Activated CD8-positive, alpha-beta memory T cell treated with anti-CD3 and anti-CD28 coated beads, Interleukin-2, amount 50 U/mL, for 48 hours (primary cell): ENCODE measurements around the gene PRR5.
A peak's percentile ranks its signal among the peaks of the same experiment; 100 is the strongest.

Source experiments
- DNase-seq: peaks from one replicate; pipeline ENCODE4 v3.0.0-alpha.2; 2020

The PRR5 gene

DNA sequence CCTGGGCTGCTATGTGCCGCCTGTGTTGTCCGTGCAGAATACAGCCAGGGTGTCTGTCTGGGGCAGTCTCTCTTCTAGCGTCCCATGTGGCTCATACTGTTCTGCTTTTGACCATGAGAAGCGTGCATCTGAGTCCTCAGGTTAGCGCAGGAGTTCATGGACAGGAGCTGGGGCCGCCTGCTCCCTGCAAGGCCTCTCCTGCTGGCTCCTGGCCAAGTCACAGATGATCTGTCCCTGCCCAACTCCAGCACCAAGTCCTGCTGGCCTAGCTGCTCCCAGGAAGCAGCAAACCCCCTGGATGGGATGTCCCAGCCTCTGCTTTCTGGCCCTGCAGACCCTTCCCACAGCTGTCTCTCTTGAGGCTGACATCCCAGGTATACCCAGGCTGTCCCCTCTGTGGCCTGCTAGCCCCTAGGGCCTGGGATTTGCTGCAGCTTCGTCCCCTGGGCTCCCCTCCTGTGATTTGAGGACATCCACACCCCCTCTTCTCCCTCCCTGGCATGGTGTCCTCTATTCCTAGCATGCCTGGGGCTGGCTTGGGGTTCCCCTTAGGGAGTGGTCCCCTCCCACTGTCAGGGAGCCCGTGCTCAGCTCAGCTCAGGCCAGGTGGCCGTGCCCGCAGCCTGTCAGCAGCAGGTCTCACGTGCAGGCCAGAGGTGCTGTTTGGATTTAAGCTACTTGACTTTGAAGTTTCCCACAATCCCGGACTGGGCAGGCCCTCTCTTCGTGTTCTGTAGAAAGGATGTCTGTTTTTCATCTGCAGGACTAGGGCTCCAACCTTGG is 17.8 kb downstream of the PRR5 start:
- no peak for DNase-seq

DNA sequence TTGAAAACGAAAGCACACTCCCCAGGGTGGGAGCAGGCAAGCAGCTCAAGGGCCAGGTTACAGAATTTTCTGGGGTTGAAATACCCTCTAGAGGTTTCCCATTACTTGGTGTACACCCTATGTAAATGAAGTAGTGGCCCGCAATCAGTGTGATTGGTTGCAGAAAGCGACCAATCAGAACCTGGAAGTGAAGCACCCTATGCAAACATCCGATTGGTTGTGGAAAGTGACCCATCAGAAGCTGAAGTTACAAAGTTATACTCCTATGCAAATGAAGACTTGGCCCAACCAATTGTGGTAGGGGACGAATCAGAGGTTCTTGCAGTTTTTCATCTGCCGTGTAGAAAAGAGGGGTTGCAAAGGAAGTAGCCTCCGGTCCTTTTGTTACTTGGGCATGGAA is 19.2 kb downstream of the PRR5 start:
- no peak for DNase-seq

DNA sequence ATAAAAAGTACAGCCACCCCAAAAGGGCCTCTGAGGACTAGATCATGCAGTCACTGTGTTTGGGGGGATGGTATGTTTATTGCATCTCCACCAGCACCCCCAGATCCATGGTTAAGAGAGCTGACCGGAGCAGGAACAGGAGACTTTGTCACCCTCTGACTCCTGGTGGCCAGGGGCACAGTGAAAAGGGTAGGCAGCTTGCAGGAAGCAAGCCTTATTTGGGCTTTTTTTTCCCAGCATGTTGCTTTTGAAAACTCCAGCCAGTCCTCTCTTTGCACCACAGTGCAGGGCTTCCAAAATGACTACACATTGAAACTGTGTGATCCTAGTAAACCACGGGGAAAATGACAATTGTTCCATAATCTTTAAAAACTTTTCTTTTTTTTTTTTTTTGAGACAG is 20.6 kb downstream of the PRR5 start:
- no peak for DNase-seq

DNA sequence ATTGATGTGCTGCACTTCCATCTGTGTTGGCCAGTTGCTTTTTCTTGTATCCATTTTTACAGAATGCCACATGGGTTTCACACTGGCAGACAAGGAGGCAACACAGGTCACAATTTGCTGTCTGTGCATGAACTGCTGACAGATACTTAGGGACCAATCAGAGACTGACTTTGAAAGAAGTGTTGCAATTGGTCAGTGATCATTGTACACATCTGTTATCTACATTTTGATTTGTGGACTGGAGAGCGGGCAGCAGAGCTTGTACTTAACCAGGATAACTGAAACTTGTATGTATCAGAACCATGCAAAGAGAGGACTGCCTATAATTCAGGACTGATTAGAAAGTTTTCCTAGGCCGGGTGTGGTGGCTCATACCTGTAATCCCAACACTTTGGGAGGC is 21.8 kb downstream of the PRR5 start:
- DNase-seq: no peak

DNA sequence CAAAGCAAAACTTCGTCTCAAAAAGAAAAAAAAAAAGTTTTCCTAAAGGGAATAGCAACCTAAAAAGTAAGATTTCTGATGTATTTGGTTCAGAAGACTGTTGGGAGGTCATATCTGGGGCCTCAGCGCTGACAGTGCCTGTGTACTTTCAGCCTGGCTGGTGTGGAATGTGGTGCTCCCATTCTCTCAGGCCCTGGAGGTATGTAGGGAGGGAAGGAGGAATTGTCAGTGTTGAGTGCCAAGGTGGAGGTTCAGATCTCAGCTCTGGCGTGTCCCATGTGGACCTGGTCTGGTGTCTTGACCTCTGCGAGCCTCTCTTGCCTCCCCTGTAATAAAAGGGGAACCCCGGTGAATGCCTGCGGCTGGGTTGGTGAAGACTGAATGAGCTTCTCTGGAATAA is 22.4 kb downstream of the PRR5 start:
- DNase-seq: no peak

DNA sequence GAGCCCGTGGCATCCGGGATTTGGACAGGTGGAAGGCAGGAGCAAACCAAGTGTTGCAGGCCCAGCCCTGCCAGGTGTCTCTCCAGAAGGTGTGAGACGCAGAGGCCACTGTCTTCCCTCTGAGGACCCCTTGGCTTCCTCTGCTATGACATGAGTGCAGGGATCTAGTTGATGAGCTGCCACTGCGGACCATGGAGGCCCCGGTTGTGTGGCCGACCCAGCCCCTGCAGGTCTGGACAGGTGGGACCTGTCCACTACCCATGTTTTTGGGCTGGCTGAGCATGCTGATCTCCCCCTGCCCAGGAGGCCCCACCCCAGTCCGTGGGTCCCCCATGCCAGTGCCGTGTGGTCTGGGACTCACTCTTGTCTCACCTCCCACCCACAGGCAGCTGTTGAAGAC is 22.9 kb downstream of the PRR5 start:
- DNase-seq: no peak

DNA sequence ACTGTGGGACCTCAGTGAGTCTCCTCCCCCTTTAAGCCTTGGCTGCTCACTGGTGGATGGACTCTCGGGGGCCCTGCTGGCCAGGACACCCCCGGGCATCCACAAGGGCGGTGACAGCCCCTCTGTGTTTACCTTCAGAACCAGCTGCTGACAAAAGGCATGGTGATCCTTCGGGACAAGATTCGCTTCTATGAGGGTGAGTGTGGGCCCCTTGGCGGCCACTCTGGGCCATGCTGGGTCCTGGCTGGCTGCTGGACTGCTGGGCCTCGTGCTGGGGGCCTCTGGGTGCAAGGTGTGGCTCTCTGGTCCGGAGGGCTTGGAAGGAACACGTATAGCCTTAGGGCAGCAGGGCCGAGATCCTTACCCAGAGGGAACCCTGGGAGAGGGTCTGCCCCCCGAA is 24.4 kb downstream of the PRR5 start:
- no peak for DNase-seq

DNA sequence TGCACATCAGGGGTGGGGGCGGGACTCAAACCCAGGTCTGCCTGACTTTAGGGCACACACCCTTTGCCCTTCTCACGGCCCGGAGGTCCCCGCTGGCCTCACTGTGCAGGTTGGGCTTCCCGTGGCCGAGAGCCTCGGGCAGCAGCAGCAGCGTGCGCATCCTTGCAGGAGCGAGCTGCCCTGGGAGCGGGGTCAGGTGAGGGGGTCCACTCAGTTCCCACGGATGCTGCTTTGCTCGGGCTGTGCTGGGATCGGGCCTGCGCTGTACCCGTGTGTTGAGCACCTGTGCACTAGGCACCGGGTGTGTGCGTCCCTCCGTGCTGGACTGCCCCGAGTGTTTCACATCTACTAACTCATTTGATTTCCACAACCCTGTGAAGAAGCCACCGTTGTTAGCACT is 25.1 kb downstream of the PRR5 start:
- DNase-seq: no peak

DNA sequence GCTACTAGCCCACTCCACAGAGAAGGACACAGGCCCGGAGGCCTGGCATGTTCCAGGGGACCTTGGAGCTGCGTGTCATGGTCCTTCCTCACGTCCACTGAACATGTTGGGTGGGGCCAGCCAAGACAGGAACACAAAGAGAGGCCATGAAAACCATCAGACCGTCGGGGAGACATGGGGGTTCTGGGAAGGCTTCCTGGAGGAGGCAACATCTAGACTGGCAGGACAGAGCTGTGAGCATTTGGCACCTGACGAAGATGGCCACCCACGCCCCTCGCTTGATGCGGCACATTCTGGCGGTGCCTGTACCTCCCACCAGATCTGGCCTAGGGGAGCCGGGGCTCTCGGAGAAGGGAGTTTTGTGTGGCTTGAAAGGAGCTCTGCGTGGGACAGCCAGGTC is 25.7 kb downstream of the PRR5 start:
- DNase-seq: no peak

DNA sequence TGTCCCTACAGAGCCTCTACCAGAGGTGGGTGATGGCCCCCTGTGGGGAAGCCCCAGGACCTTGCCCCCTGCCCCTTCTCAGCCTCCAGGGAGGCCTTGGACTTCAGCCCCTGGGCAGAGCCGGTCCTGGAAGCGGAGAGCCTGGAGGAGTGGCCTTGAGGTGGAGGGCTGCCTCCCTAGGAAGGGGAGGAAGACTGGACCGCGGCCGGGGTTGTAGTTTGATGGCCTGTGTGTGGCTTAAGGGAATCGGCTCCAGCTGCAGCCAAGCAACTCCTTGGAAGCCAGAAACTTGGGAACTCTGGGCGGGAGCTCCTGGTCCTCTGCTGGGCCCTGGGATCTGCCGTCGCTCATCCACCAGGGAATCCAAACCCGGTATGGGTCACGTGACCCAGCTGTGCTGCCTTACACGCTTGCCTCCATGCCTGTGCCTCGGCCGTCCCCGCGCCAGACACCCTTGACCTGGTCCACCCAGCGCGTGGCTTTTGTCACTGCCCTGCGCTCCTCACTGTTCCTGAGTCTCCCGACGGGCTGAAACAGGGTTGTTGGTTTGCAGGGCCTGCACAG is 26.8 kb downstream of the PRR5 start:
- no peak for DNase-seq

DNA sequence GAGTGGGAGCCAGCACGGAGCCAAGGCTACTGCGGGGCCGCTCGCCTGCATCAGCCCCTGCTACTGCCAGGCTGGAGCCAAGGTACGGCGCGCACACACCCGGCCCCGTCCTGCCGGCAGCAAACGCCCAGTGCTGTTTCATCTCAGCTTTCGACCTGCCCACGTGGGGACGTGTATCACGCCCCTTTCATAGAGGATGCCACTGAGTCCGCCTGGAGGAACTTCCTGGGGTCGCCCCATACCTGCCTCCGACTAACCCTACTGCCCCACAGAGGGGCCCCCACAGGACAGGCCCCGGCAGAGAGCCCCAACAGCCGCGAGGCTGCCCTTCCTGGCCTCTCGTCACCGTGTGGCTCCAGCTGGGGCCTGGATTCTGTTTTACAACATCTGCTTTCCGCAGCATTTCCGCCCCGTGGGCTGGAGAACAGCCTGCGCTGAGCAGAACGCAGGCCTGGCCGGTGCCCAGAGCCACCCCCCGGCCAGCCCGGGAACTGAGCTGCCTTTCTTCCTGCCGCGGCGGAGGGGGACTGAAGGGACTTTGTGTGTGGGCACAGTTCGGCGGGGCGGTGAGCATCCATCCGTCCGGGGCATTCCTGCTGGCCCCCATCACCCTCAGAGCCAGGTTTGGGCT is 27.5 kb downstream of the PRR5 start:
- no peak for DNase-seq

DNA sequence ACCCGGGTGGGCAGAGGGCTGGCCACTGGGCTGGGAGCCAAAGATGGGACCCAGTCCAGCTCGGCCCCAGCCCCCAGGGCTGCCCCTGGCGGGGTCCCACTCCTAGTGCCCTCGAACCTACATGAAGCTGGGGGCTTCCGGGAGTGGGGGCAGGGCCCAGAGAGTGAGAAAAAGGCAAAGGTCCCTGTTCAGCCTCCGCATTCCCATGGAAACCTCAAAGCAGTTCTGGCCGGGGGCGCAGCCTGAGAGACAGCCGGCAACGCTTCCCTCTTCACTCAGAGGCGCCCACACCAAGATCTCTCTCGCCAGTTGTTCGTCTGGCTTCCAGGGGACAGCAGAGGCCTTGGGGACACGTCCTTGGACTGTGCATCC is 28.0 kb downstream of the PRR5 start:
- DNase-seq: no peak

DNA sequence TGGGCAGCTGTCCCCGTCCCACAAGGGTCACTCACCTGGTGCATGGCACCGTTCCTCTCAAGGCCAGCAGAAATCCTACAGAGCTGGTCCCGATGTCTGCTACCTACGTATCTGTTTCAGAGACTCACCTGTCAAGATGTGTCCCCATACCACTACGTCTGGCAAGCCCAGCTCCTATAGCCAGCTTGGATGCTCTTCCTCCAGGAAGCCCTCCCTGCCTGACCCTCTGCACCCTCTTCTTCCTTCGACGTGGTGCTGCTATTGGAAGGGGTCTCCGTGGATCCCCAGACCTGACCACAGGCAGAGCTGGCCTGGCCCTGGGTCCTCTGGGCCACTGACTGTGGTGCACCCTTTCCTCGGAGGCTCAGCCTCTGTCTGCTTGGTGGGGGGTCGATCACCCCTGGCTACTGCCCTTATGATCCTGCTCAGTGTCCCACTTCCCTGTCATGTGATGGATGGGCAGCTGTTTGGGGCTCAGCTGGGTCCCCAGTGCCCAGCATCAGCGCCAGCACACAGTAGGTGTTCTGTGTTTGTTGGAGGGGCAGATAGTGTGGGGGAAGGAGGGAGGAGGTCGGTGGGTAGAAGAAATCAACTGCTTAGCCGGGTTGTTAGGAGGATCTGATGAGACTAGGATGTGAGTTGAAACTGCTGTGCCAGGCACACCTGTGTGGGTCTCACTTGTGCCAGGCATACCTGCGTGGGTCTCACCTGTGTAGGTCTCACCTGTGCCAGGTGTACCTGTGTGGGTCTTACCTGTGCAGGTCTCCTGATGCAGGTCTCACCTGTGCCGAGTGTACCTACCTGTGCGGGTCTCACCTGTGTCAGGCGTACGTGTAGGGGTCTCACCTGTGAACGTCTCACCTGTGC is 28.7 kb downstream of the PRR5 start:
- no peak for DNase-seq

DNA sequence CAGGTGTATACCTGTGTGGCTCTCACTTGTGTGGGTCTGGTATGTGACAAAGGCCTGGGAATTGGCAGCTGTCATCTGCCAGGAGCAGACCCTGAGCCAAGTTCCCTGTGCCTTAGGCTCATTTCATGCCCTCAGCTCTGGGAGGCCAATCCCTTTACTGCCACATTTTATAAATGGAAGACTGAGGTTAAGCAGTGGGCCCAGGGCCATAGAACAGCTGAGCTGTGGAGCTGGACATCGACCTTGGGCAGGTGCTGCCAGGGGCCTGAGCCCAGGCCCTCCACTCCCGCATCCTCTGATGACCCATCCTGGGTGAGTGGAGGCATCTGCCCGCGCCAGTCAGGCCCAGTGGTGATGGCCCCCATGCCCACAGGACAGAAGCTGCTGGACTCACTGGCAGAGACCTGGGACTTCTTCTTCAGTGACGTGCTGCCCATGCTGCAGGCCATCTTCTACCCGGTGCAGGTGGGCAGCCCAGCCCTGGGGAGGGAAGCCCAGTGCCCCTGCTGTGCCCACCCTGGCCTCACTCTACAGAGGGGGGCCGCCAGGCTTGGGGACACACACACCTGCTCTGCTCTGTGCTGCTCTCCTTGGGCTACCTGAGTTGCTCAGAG is 29.5 kb downstream of the PRR5 start:
- DNase-seq: no peak

DNA sequence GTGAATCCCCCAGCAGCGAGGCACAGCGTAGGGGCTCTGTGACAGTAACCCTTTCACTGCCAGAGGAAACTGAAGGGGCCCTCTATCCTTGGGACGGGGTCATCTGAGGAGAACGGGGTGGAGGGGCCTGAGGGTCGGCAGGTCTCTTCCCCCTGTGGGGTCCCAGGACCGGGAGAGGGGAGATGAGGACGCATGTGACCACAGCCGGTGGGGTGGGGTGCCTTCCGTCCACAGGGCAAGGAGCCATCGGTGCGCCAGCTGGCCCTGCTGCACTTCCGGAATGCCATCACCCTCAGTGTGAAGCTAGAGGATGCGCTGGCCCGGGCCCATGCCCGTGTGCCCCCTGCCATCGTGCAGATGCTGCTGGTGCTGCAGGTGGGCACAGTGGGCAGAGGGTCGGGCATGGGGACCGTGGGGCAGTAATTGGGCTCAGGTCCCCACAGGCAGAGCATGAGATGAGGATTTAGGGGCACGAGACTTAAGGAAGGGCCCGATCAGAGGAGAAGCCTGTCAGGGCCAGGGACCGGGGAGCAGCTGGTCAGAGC is 30.1 kb downstream of the PRR5 start:
- no peak for DNase-seq

DNA sequence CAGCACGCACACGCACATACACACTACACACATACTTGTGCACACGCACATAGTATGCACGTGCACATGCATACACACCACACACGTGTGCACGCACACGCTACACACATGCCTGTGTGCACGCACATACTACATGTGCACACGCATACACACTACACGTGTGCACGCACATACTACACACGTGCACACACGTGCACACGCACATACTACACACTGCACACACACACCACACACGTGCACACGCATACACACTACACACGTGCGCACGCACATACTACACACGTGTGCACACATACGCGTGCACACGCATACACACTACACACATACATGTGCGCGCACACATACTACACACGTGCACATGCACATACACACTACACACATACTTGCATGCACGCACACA is 30.7 kb downstream of the PRR5 start:
- DNase-seq: no peak

DNA sequence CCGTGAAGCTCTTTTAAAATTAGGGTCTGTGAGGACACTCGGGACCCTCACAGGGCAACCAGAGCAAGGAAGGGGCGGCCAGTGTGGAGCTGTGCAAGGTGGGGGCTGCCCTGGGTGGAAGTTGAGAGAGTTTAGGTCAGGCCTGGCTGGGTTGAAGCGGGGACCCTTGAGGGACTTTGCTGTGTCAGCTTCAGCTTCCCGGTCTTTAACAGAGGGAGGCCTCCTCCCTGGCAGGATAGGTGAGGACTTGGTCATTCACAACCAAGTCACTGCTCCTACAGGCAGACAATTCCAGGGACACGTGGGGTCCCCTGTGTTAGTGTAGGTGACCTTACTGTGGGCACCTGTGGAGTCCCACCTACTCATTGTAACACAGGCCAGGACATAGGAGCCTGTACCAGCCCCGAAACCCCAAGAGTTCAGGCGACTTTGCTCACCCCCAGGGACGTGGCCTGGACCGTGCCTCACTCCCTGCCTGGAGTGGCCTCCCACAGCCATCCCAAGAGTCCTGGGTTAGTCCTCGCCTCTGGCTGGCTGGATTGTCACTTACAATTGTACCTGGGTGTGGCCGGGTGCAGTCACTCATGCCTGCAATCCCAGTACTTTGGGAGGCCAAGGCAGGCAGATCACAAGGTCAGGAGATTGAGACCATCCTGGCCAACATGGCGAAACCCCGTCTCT is 31.6 kb downstream of the PRR5 start:
- no peak for DNase-seq

DNA sequence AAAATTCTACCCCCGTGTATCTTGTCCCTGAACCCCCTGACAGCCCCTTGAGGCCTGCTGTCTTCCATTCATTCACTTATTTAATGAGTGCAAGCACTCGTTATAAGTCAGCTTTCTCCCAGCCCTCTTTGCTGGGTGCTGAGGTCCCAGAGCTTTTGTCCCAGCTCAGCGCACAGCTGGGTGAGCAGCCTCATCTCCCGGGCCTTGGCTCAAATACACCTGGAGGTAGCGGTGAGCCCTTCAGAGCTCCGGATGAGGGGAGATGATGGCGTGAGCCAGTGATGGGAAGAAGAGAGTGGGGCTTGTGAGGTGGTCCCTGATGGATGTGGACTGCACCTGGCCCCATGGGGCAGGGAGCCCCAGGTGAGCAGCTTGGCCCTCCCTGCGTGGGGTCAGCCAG is 32.3 kb downstream of the PRR5 start:
- no peak for DNase-seq

DNA sequence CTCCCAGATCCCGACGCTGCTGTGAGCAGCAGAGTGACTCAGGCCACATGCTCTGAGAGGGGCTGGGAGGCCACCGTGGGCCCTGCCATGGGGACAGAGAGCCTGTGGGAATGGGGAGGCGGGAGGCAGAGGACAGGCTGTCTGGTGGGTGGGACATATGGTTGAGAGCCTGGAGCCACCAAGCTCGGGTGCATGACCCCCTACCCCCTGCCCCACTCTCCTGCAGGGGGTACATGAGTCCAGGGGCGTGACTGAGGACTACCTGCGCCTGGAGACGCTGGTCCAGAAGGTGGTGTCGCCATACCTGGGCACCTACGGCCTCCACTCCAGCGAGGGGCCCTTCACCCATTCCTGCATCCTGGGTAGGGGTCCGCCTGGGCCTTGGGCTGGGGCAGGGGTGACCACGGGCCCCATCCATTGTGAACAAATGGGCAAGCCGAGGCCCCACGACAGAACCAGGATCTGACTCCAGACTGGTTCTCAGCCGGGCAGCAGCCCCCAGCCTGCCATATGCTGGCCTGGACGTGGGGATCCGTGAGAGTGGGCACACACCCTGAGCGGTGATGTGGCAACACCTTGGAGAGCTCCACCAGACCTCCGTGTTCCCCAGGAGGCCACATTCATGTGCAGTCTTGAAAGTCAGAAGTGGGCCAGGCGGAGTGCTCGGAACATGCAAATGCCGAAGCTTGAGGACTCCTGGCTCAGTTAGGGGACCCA is 33.0 kb downstream of the PRR5 start:
- no peak for DNase-seq

DNA sequence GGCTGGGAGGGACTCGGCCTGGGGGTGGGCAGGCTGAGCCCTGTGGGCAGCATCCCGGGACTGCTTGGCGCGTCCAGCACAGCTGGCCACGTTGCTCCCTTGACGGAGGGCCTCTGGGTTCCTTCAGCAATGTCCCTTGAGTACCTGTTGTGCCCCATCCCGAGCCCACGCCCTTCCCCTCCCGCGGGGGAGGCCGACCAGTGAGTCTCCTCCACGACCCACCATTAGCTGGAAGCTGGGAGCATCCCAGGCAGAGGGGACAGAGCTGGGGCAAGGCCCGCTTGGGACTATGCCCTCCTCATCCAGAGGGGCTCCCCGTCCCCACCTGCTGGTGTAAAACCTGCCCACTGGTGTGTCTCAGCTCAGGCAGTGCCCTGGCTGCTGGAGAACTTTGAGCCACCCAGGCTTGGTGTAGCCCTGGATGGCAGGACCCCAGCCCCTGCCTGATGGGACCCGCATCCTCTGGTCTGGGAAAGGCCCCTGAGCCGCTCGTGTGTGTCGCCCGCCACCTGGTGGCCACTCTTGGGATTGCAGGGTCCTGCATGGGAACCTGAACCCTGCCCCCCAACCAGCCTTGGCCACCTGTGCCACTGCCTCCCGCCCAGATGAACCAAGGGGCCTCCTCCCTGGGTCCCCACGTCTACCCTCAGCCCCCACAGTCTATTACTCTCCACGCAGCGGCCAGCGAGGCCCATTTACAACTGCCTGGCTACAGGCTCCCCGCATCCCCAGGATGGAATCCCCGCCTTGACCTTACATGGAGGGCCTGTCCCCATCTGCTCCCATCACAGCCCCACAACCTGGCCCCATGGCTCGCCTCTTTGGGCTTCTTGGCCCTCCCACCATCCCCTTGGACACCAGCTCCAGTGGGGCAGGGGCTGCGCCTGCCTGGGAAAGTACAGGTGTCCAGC is 33.8 kb downstream of the PRR5 start:
- DNase-seq: peak; percentile 100
